Right cardiac atrium (tissue), 5 donors: ENCODE data around the gene CSK. TPM values are rescaled to one million over a fixed set of nuclear protein-coding genes. Genes with fewer than 3 reads are reported as not detected.

Experiments used
- ATAC-seq, 2 donors: fragments of 200-7000 bp; cut with Tn5 transposase; one replicate each; pipeline versions ENCODE4 v1.8.0 to v1.9.1; 2020; ENCODE audit warnings: moderate library complexity in 2 of 2, mild to moderate bottlenecking in 1 of 2
- DNase-seq, 3 donors: peaks; one replicate each; pipeline ENCODE4 v3.0.0-alpha.2; 2020
- H3K27ac ChIP-seq: one replicate; pipeline ENCODE4 v1.5.1; 2013; ENCODE audit warnings: mild to moderate bottlenecking, low read length, control low read depth, moderate library complexity
- H3K27me3 ChIP-seq: one replicate; pipeline ENCODE4 v1.6.1; 2013; ENCODE audit not compliant: control insufficient read depth, insufficient read depth
- H3K4me1 ChIP-seq: one replicate; pipeline ENCODE4 v1.6.1; 2013; ENCODE audit warnings: low read length; ENCODE audit not compliant: control insufficient read depth, insufficient read depth
- H3K4me3 ChIP-seq: one replicate; pipeline ENCODE4 v1.5.1; 2013; ENCODE audit warnings: low read length, control low read depth
- H3K9me3 ChIP-seq: one replicate; pipeline ENCODE4 v1.6.1; 2013; ENCODE audit warnings: low read length; ENCODE audit not compliant: control insufficient read depth
- WGBS: extraction: QIAGEN DNeasy Blood & Tissue Kit; methylation state at CpG from one replicate; pipeline ENCODE4 v1.1.7; 2013; 5-methylcytosine and 5-hydroxymethylcytosine counted together
- intact Hi-C, 4 donors: fragments of 100-400 bp; cut with DNase I; formaldehyde crosslinking; loops; one replicate each; pipeline versions ENCODE4 v1.11.0 to v1.14.0; 2022 to 2023
- polyA plus RNA-seq: library from polyadenylated mRNA; stranded (reverse); fragments of 200-250 nt; gene quantifications from one replicate; pipeline ENCODE4 v1.2.3, GENCODE V29; 2013
- total RNA-seq, 4 donors: library from RNA; stranded (reverse); fragmentation: NEBNext Ultra II Directional; extraction: Animal tissue kit (Norgen Biotek cat#: 25700); gene quantifications; one replicate each; pipeline ENCODE4 v1.2.1, GENCODE V29; 2021
- donor health status: healthy with polysubstance abuse.
- donor health status: DM: no; HTN: yes; CAD: no.
- donor health status: DM: no; HTN: no; CAD: no.
- donor health status: DM: no; HTN: yes; CAD: no; lungs with severe emphysema.
- donor health status: DM: yes; HTN: yes; CAD: no.

CSK gene
- total and polyA plus RNA-seq, 5 donors = 44.3 to 68.3 (median 59.3) TPM

GRCh38 chr15:74752011-74752410 is 29.9 kb upstream of the CSK start:
- no peak overlapping the region for H3K4me3 ChIP-seq
- WGBS = 69% methylated on average over 8 of the region's 8 CpGs
- H3K27ac ChIP-seq = no peak overlapping the region
- ATAC-seq = no peak
- H3K9me3 ChIP-seq = no peaks in the 10 kb centered on the region
- no peak for DNase-seq
- no peaks in the 10 kb centered on the region for H3K27me3 ChIP-seq
- intact Hi-C loops = no loop called here
- H3K4me1 ChIP-seq = no peaks in the 10 kb centered on the region

GRCh38 chr15:74752531-74752930 is 29.3 kb upstream of the CSK start:
- no peak overlapping the region for H3K27ac ChIP-seq
- DNase-seq (no peak), ATAC-seq (no peak)
- H3K27me3 ChIP-seq = no peaks in the 10 kb centered on the region
- no peaks in the 10 kb centered on the region for H3K9me3 ChIP-seq
- H3K4me3 ChIP-seq = no peak overlapping the region
- no peaks in the 10 kb centered on the region for H3K4me1 ChIP-seq
- 43% methylated on average over 5 of the region's 5 CpGs for WGBS
- intact Hi-C loops = no loop called here

GRCh38 chr15:74754593-74755215 is 27.2 kb upstream of the CSK start:
- Histone ChIP-seq H3K27ac (no peak overlapping the region), H3K27me3 (no peaks in the 10 kb centered on the region), H3K9me3 (no peaks in the 10 kb centered on the region), H3K4me1 (no peaks in the 10 kb centered on the region), H3K4me3 (no peak overlapping the region)
- 83% methylated on average over 20 of the region's 20 CpGs for WGBS
- ATAC-seq (no peak), DNase-seq (no peak)
- intact Hi-C loops = no loop called here

GRCh38 chr15:74758736-74759135 is 23.1 kb upstream of the CSK start:
- no peak overlapping the region for H3K4me3 ChIP-seq
- intact Hi-C loops = no loop called here

GRCh38 chr15:74762791-74763150 is 19.1 kb upstream of the CSK start:
- Histone ChIP-seq H3K4me3 (no peak overlapping the region), H3K9me3 (no peaks in the 10 kb centered on the region), H3K27me3 (no peaks in the 10 kb centered on the region), H3K4me1 (no peaks in the 10 kb centered on the region), H3K27ac (no peak overlapping the region)
- 14% methylated on average over 6 of the region's 6 CpGs for WGBS
- intact Hi-C loops = loop anchor here in 2 of 4 donors (10.0 kb wide), 1 partner anchor 388 kb away; no protein-coding TSS in a partner anchor
- DNase-seq = peak in 1 of 3 donors; percentile 59
- peak; percentile 15 to 22 for ATAC-seq

More at GRCh38 chr15:74758736-74759135, 23.1 kb upstream of the CSK start:
- no peaks in the 10 kb centered on the region for H3K27me3 ChIP-seq
- no peaks in the 10 kb centered on the region for H3K4me1 ChIP-seq
- no peak for ATAC-seq
- WGBS = 93% methylated on average over 8 of the region's 8 CpGs
- H3K9me3 ChIP-seq = no peaks in the 10 kb centered on the region
- DNase-seq = no peak
- H3K27ac ChIP-seq = no peak overlapping the region

- WGBS = 91% methylated on average over 15 of the region's 15 CpGs
- Histone ChIP-seq H3K4me3 (no peak overlapping the region), H3K27ac (no peak overlapping the region), H3K27me3 (no peaks in the 10 kb centered on the region), H3K4me1 (no peaks in the 10 kb centered on the region), H3K9me3 (no peaks in the 10 kb centered on the region)
- no peak for DNase-seq
- ATAC-seq = no peak
- intact Hi-C loops = loop anchor here in 2 of 4 donors (10.0 kb wide), 1 partner anchor 389 kb away; no protein-coding TSS in a partner anchor
Observed at GRCh38 chr15:74763416-74763815, 18.5 kb upstream of the CSK start.

- H3K4me3 ChIP-seq = no peak overlapping the region
- peak in 1 of 3 donors; percentile 45 for DNase-seq
- 77% methylated on average over 14 of the region's 14 CpGs for WGBS
- H3K9me3 ChIP-seq = no peaks in the 10 kb centered on the region
- no peak overlapping the region for H3K27ac ChIP-seq
- intact Hi-C loops = loop anchor here (2.0 to 10.0 kb wide), 5 partner anchors 130 to 393 kb away; no protein-coding TSS in a partner anchor
- no peaks in the 10 kb centered on the region for H3K27me3 ChIP-seq
- ATAC-seq = no peak
- no peaks in the 10 kb centered on the region for H3K4me1 ChIP-seq
Observed at GRCh38 chr15:74767167-74768098, 14.4 kb upstream of the CSK start.

GRCh38 chr15:74768099-74768770 is 13.6 kb upstream of the CSK start:
- ATAC-seq (no peak), DNase-seq (peak in 1 of 3 donors; percentile 18)
- 29% methylated on average over 15 of the region's 15 CpGs for WGBS
- Histone ChIP-seq H3K4me3 (no peak overlapping the region), H3K4me1 (no peaks in the 10 kb centered on the region), H3K27me3 (no peaks in the 10 kb centered on the region), H3K9me3 (no peaks in the 10 kb centered on the region), H3K27ac (no peak overlapping the region)
- intact Hi-C loops = loop anchor here (2.0 to 10.0 kb wide), 5 partner anchors 131 to 393 kb away; no protein-coding TSS in a partner anchor

- Histone ChIP-seq H3K27me3 (no peaks in the 10 kb centered on the region), H3K27ac (no peak overlapping the region), H3K4me1 (no peaks in the 10 kb centered on the region), H3K9me3 (no peaks in the 10 kb centered on the region), H3K4me3 (no peak overlapping the region)
- 2% methylated on average over 9 of the region's 9 CpGs for WGBS
- DNase-seq (peak; percentile 67 to 85 (median 78)), ATAC-seq (peak; percentile 33 to 60)
- intact Hi-C loops = loop anchor here (2.0 to 10.0 kb wide), 5 partner anchors 132 to 394 kb away; no protein-coding TSS in a partner anchor
Observed at GRCh38 chr15:74768771-74769342, 13.0 kb upstream of the CSK start.

- H3K4me3 ChIP-seq = no peak overlapping the region
- H3K27ac ChIP-seq = no peak overlapping the region
- H3K4me1 ChIP-seq = no peaks in the 10 kb centered on the region
- ATAC-seq = no peak
- no peaks in the 10 kb centered on the region for H3K27me3 ChIP-seq
- intact Hi-C loops = loop anchor here (2.0 to 10.0 kb wide), 7 partner anchors 68 to 395 kb away; no protein-coding TSS in a partner anchor
- no peaks in the 10 kb centered on the region for H3K9me3 ChIP-seq
- 62% methylated on average over 7 of the region's 7 CpGs for WGBS
- DNase-seq = peak in 1 of 3 donors; percentile 35
Observed at GRCh38 chr15:74769463-74770025, 12.3 kb upstream of the CSK start.
